Breast epithelium (tissue), 4 donors: ENCODE data around the gene TGM1. TPM values are rescaled to one million over a fixed set of nuclear protein-coding genes. Genes with fewer than 3 reads are reported as not detected.

Source experiments
- DNase-seq, 2 donors: peaks; one replicate each; pipeline ENCODE4 v3.0.0-alpha.2; 2019; ENCODE audit warnings: low spot score in 2 of 2
- H3K27ac ChIP-seq, 2 donors: fragments of 200-600 bp; sonication (generic) in 1 of 2; one replicate each; pipeline ENCODE4 v1.5.1; 2016 to 2019; ENCODE audit warnings: mild to moderate bottlenecking in 1 of 2
- H3K27me3 ChIP-seq, 2 donors: fragments of 200-600 bp; sonication (generic) in 1 of 2; one replicate each; pipeline versions ENCODE4 v1.5.1 to v1.6.0; 2017 to 2019; ENCODE audit warnings: control low read depth in 1 of 2, mild to moderate bottlenecking in 1 of 2
- H3K36me3 ChIP-seq: fragments of 200-600 bp; one replicate; pipeline ENCODE4 v1.5.1; 2019
- H3K4me1 ChIP-seq, 2 donors: fragments of 200-600 bp; sonication (generic); one replicate each; pipeline ENCODE4 v1.5.1; 2016 to 2019; ENCODE audit warnings: control low read depth in 1 of 2
- H3K4me3 ChIP-seq, 3 donors: fragments of 200-600 bp; sonication (generic); 1 replicate in 2 of 3; 2 replicates in 1 of 3; pipeline ENCODE4 v1.5.1; 2016 to 2019; ENCODE audit warnings: mild to moderate bottlenecking in 3 of 3, moderate library complexity in 2 of 3
- H3K9me3 ChIP-seq, 2 donors: fragments of 200-600 bp; sonication (generic) in 1 of 2; one replicate each; pipeline ENCODE4 v1.5.1; 2016 to 2019; ENCODE audit warnings: control low read depth in 1 of 2
- POLR2A ChIP-seq: fragments of 450-650 bp; IDR thresholded peaks from one replicate; pipeline ENCODE4 v1.6.1; 2016; ENCODE audit warnings: antibody characterized with exemption, mild to moderate bottlenecking, moderate library complexity
- POLR2AphosphoS5 ChIP-seq, 3 donors: sonication (generic); formaldehyde crosslinking; IDR thresholded peaks; one replicate each; pipeline ENCODE4 v1.6.1; 2017; ENCODE audit warnings: antibody characterized with exemption in 3 of 3
- intact Hi-C: fragments of 100-400 bp; cut with DNase I; formaldehyde crosslinking; loops from one replicate; pipeline ENCODE4 v1.15.1; 2023; ENCODE audit warnings: low total_unique reads
- total RNA-seq, 3 donors: library from RNA; depleted of rRNA; stranded (reverse); fragments of >200 nt; gene quantifications; one replicate each; pipeline ENCODE4 v1.1.0, GENCODE V29; 2016
- TF ChIP-seq, protein P1 (sequence below), 3 donors: fragments of 450-650 bp; IDR thresholded peaks; one replicate each; pipeline ENCODE4 v1.5.1; 2016 to 2017; ENCODE audit warnings: antibody characterized with exemption in 3 of 3, mild to moderate bottlenecking in 3 of 3, moderate library complexity in 3 of 3

TGM1 gene
- total RNA-seq, 3 donors from 2014 or later: 0.32 to 18.7 (median 1.6) TPM

DNA sequence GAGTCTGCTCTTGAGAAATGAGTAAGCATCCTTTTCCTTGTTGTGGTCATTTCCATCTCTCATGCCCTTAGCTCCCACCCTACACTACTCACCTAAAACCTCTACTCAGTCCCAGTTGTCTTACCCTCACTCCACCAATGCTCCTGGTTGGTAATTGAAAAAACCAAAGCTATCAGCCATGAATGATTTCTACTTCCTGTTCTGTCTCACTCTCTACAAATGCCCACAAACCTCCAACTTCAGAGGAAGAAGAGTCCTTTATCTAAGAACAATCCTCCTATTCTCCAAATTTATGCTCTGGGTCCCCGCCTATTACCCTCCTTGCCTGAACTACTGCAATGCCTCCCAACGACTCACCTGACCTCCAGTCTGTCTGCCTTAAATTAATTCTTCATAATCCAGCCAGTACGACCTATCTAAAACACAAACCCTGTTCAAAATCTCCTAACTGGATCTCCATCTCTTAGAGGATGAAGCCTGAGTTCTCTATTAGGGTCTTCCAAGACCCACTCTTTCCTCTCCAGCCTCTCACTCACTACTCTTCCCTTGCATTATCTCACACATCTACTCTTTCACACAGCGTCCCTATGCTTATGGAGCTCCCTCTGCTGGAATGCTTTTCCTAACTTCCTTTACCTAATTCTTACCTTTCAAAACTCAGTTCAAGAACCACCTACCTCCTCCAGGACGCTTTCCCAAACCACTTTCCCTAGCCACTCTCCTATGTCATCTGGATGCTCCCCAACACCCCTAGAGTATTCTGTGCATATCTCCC, 34.4 kb upstream of the TGM1 start:
- no peak overlapping the region for H3K4me3 ChIP-seq
- peak overlapping the region; percentile 3 to 34 for H3K27ac ChIP-seq
- TF ChIP-seq, protein P1, sequence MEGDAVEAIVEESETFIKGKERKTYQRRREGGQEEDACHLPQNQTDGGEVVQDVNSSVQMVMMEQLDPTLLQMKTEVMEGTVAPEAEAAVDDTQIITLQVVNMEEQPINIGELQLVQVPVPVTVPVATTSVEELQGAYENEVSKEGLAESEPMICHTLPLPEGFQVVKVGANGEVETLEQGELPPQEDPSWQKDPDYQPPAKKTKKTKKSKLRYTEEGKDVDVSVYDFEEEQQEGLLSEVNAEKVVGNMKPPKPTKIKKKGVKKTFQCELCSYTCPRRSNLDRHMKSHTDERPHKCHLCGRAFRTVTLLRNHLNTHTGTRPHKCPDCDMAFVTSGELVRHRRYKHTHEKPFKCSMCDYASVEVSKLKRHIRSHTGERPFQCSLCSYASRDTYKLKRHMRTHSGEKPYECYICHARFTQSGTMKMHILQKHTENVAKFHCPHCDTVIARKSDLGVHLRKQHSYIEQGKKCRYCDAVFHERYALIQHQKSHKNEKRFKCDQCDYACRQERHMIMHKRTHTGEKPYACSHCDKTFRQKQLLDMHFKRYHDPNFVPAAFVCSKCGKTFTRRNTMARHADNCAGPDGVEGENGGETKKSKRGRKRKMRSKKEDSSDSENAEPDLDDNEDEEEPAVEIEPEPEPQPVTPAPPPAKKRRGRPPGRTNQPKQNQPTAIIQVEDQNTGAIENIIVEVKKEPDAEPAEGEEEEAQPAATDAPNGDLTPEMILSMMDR (IDR thresholded peaks at IDR 0.05): peak in 2 of 3 donors; percentile 1 to 37
- no peak for TF ChIP-seq POLR2A
- no peak for TF ChIP-seq POLR2AphosphoS5 (IDR thresholded peaks at IDR 0.05)
- peaks cover 4 to 11% of the 10 kb centered on the region in 2 donors for H3K4me1 ChIP-seq
- no peaks in the 10 kb centered on the region for H3K9me3 ChIP-seq
- H3K36me3 ChIP-seq: peaks cover 4% of the 10 kb centered on the region
- no peak for DNase-seq
- H3K27me3 ChIP-seq: no peaks in the 10 kb centered on the region
- intact Hi-C loops: no loop called here

- Histone ChIP-seq H3K27me3 (no peaks in the 10 kb centered on the region), H3K27ac (peak overlapping the region; percentile 3 to 33), H3K4me1 (peaks cover 4 to 11% of the 10 kb centered on the region in 2 donors)
These were observed 33.6 kb upstream of the TGM1 start for GRCh38 chr14:24296341-24297157.

GRCh38 chr14:24293525-24293924, 30.5 kb upstream of the TGM1 start:
- H3K27me3 ChIP-seq: no peaks in the 10 kb centered on the region
- no peak overlapping the region for H3K27ac ChIP-seq
- H3K4me1 ChIP-seq: no peaks in the 10 kb centered on the region
- intact Hi-C loops: no loop called here
- TF ChIP-seq, protein P1 (IDR thresholded peaks at IDR 0.05): no peak
- TF ChIP-seq POLR2A: no peak
- no peak for TF ChIP-seq POLR2AphosphoS5 (IDR thresholded peaks at IDR 0.05)
- no peak for DNase-seq
- H3K36me3 ChIP-seq: peaks cover 4% of the 10 kb centered on the region
- no peaks in the 10 kb centered on the region for H3K9me3 ChIP-seq
- H3K4me3 ChIP-seq: no peak overlapping the region

More at GRCh38 chr14:24296341-24297157, 33.6 kb upstream of the TGM1 start:
- TF ChIP-seq, protein P1 (IDR thresholded peaks at IDR 0.05): peak in 2 of 3 donors; percentile 63 to 70
- no peak for TF ChIP-seq POLR2A
- intact Hi-C loops: no loop called here
- peaks cover 4% of the 10 kb centered on the region for H3K36me3 ChIP-seq
- H3K4me3 ChIP-seq: no peak overlapping the region
- no peak for DNase-seq
- H3K9me3 ChIP-seq: no peaks in the 10 kb centered on the region

DNA sequence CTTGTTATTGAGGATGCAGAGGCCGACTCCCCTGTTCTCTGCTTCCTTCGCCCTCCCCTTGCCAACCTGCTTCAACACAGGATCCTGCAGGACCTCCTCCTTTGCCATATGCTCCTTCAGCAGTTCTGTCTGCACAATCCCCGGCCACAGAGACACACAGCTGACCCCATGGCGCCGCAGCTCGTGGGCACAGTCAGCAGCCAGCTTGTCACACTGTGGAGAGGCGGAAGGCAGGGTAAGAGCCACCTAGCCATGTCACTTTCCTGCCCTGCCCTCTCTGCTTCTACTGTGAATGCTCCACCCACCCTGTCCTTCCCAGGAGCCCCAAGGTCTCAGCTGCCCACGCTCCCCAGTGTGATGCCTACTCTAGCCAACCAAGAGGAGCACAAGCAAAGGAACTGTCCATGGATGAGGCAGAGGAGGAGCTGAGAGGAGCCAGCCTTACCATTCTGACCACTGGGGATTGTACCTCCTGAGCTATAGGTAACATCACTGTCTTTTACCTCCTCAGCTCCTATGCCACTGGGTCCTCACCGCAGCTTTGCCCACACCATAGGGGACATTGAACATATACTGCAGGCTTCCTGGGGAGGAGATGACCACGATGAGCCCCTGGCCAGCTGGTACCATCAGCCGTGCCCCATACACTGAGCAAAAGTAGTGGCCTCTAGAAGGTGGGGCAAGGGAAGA, 29.3 kb upstream of the TGM1 start:
- Histone ChIP-seq H3K27ac (no peak overlapping the region), H3K27me3 (no peaks in the 10 kb centered on the region), H3K9me3 (no peaks in the 10 kb centered on the region), H3K36me3 (peaks cover 4% of the 10 kb centered on the region), H3K4me3 (no peak overlapping the region), H3K4me1 (no peaks in the 10 kb centered on the region)
- no peak for DNase-seq
- intact Hi-C loops: no loop called here
- TF ChIP-seq, protein P1 (IDR thresholded peaks at IDR 0.05): no peak
- TF ChIP-seq POLR2A (no peak), POLR2AphosphoS5 (IDR thresholded peaks at IDR 0.05) (no peak)
